Measurements from ENCODE around the gene TMCO6. TPM values are rescaled to one million over a fixed set of nuclear protein-coding genes. Genes with fewer than 3 reads are reported as not detected.

The TMCO6 gene
- total and polyA plus RNA-seq, 2 of the 8 experiments (the other 6 are each of a cell fraction or from before 2014, with no cell fraction given) = 29.0 to 40.9 TPM

GRCh38 chr5:140690941-140691924 lies 52.0 kb downstream of the TMCO6 start, which contains the start of the genes HARS1 and HARS2 (continued):
- no peak for TF ChIP-seq CHD7 (IDR thresholded peaks at IDR 0.05; ENCODE audit: insufficient replicate concordance, low read length)
- no peak for TF ChIP-seq ATF2 (IDR thresholded peaks at IDR 0.05; ENCODE audit: low read length)
- TF ChIP-seq GTF2F1 (IDR thresholded peaks at IDR 0.05; ENCODE audit: borderline replicate concordance, low read depth, low read length) = peak; percentile 43; the same call in 1 of the 2 replicates
- TF ChIP-seq TAF1 (IDR thresholded peaks at IDR 0.05; ENCODE audit: low read depth, low read length) = peak; percentile 81
- 0 out of 2 replicates have a peak, but pooled peaks have one; percentile 29 for TF ChIP-seq SP1 (IDR thresholded peaks at IDR 0.05; ENCODE audit: low read depth, low read length)
- TF ChIP-seq CHD2 (IDR thresholded peaks at IDR 0.05; ENCODE audit: low read length) = no peak
- TF ChIP-seq HDAC2 (IDR thresholded peaks at IDR 0.05; ENCODE audit: borderline replicate concordance in 1 of 2, low read depth in 2 of 2, low read length in 2 of 2) = peak; percentile 60 to 92; a peak in 2 of 4 replicates

Measured in H1 (cell line).